Heart right ventricle (tissue), 16 donors: Measurements from ENCODE around the gene RXRA. TPM values are rescaled to one million over a fixed set of nuclear protein-coding genes. Genes with fewer than 3 reads are reported as not detected.

Experiments
- ATAC-seq, 8 donors: fragments of 200-7000 bp; cut with Tn5 transposase; one replicate each; pipeline ENCODE4 v1.9.1; 2020; ENCODE audit warnings: mild to moderate bottlenecking in 8 of 8, moderate library complexity in 8 of 8, moderate number of reproducible peaks in 1 of 8
- DNase-seq, 2 donors: peaks; one replicate each; pipeline ENCODE4 v3.0.0-alpha.2; 2020
- H3K27ac ChIP-seq, 10 donors: fragments of 200-600 bp; sonication (generic) in 2 of 10; one replicate each; pipeline versions ENCODE4 v1.5.0 to v1.8.0; 2020 to 2022; ENCODE audit warnings: mild to moderate bottlenecking in 3 of 10
- H3K27me3 ChIP-seq, 7 donors: fragments of 200-600 bp; one replicate each; pipeline ENCODE4 v1.8.0; 2021 to 2022; ENCODE audit warnings: mild to moderate bottlenecking in 2 of 7
- H3K36me3 ChIP-seq, 9 donors: fragments of 200-600 bp; sonication (generic) in 1 of 9; one replicate each; pipeline versions ENCODE4 v1.5.0 to v1.8.0; 2020 to 2022; ENCODE audit warnings: mild to moderate bottlenecking in 2 of 9
- H3K4me1 ChIP-seq, 9 donors: fragments of 200-600 bp; sonication (generic) in 1 of 9; one replicate each; pipeline versions ENCODE4 v1.5.0 to v1.8.0; 2020 to 2022; ENCODE audit warnings: mild to moderate bottlenecking in 4 of 9
- H3K4me3 ChIP-seq, 10 donors: fragments of 200-600 bp; sonication (generic) in 2 of 10; one replicate each; pipeline versions ENCODE4 v1.5.0 to v1.8.0; 2020 to 2022; ENCODE audit warnings: mild to moderate bottlenecking in 7 of 10, moderate library complexity in 2 of 10
- H3K9me3 ChIP-seq, 11 donors: fragments of 200-600 bp in 10 of 11; sonication (generic) in 2 of 11; one replicate each; pipeline versions ENCODE4 v1.5.0 to v1.8.0; 2013 to 2022; ENCODE audit warnings: mild to moderate bottlenecking in 2 of 11, control low read depth in 1 of 11, moderate library complexity in 1 of 11
- CTCF ChIP-seq, 9 donors: fragments of 200-600 bp; sonication (generic) in 2 of 9; IDR thresholded peaks; one replicate each; pipeline versions ENCODE4 v1.5.0 to v1.8.0; 2021 to 2022; ENCODE audit warnings: antibody characterized with exemption in 9 of 9, mild to moderate bottlenecking in 5 of 9, moderate library complexity in 1 of 9
- WGBS, 2 donors: extraction: QIAGEN DNeasy Blood & Tissue Kit; methylation state at CpG; one replicate each; pipeline ENCODE4 v1.1.7; 2013; ENCODE audit warnings: inconsistent platforms in 1 of 2; 5-methylcytosine and 5-hydroxymethylcytosine counted together
- intact Hi-C, 10 donors: fragments of 100-400 bp; cut with DNase I; formaldehyde crosslinking; loops; one replicate each; pipeline versions ENCODE4 v1.11.1 to v1.14.2; 2022
- polyA plus RNA-seq, 2 donors: library from polyadenylated mRNA; stranded (reverse); fragments of 200-250 nt; gene quantifications; one replicate each; pipeline ENCODE4 v1.2.3, GENCODE V29; 2013
- total RNA-seq, 10 donors: library from RNA; stranded (reverse); fragmentation: NEBNext Ultra II Directional in 3 of 10; extraction: Animal tissue kit (Norgen Biotek cat#: 25700) in 3 of 10; gene quantifications; one replicate each; pipeline versions ENCODE4 v1.2.1 to v1.2.4, GENCODE V29; 2021 to 2023
- donor health status: Arrhythmogenic right ventricular cardiomyopathy.
- donor health status: ischemic (EF 13 %, LVEDD 7.1; RV severe dilation, severe dysfunction).
- donor health status: healthy with polysubstance abuse.
- donor health status: DM: no; HTN: yes; CAD: no.
- donor health status: DM: no; HTN: no; CAD: no.
- donor health status: ischemic (EF 25% LVEDD 6.9; RV normal size, moderate dysfunction).
- donor health status: ischemic (EF 25% LVEDD 5.7; RV mildly dilated, moderate dysfunction).
- donor health status: healthy.
- donor health status: DM: yes; HTN: yes; CAD: no.
- donor health status: Ischemic cardiomyopathy.
- donor health status: ischemic (EF 35%, LVEDD 5.7; RV mildly dilated, moderate dysfunction).
- donor health status: nonischemic (EF 11% LVEDD 7.7; RV severe dilation, severe dysfunction).
- donor health status: DM: yes; HTN: yes; CAD: no.
- donor health status: PGD.
- donor health status: ischemic (EF 29% LVEDD 5.4; RV normal size, mild dysfunction).
- donor health status: nonischemic (EF 23%, LVEDD 6.1; RV moderate dilation, normal function).

Gene RXRA
- total and polyA plus RNA-seq, 12 donors = 22.6 to 92.3 (median 42.0) TPM

- intact Hi-C loops = loop anchor here in 4 of 10 donors (5.0 to 10.0 kb wide), 3 partner anchors 41 to 148 kb away; no protein-coding TSS in a partner anchor
- H3K4me1 ChIP-seq = peaks cover 9 to 35% (median 25%) of the 10 kb centered on the region in 9 donors
- H3K4me3 ChIP-seq = no peak overlapping the region
- ATAC-seq (no peak), DNase-seq (no peak)
- no peak for TF ChIP-seq CTCF (IDR thresholded peaks at IDR 0.05)
- no peaks in the 10 kb centered on the region for H3K36me3 ChIP-seq
- no peaks in the 10 kb centered on the region for H3K27me3 ChIP-seq
- H3K9me3 ChIP-seq = no peaks in the 10 kb centered on the region
- no peak overlapping the region for H3K27ac ChIP-seq
- WGBS, 2 donors = 95 to 97% methylated on average over 7 of the region's 7 CpGs
Observed at GRCh38 chr9:134322781-134323241, 3.4 kb upstream of the RXRA start.

- Histone ChIP-seq H3K36me3 (no peaks in the 10 kb centered on the region), H3K4me3 (no peak overlapping the region), H3K9me3 (no peaks in the 10 kb centered on the region), H3K4me1 (peaks cover 20 to 46% (median 36%) of the 10 kb centered on the region in 9 donors), H3K27ac (peak overlapping the region in 8 of 10 donors; percentile 5 to 99 (median 49)), H3K27me3 (no peaks in the 10 kb centered on the region)
- ATAC-seq (peak in 5 of 8 donors; percentile 9 to 36 (median 26)), DNase-seq (peak; percentile 28 to 55)
- no peak for TF ChIP-seq CTCF (IDR thresholded peaks at IDR 0.05)
- intact Hi-C loops = loop anchor here in 4 of 10 donors (5.0 to 10.0 kb wide), 3 partner anchors 42 to 149 kb away; no protein-coding TSS in a partner anchor
- 62 to 66% methylated on average over 20 of the region's 20 CpGs for WGBS, 2 donors
Observed at GRCh38 chr9:134323741-134324358, 2.4 kb upstream of the RXRA start.

- intact Hi-C loops = loop anchor here (5.0 to 10.0 kb wide), 9 partner anchors 42 to 152 kb away; no protein-coding TSS in a partner anchor
Observed at GRCh38 chr9:134324359-134325095, 1.7 kb upstream of the RXRA start.

More at GRCh38 chr9:134324359-134325095, 1.7 kb upstream of the RXRA start:
- DNase-seq (peak in 1 of 2 donors; percentile 22), ATAC-seq (peak in 1 of 8 donors; percentile 11)
- peaks cover 23 to 52% (median 42%) of the 10 kb centered on the region in 9 donors for H3K4me1 ChIP-seq
- no peaks in the 10 kb centered on the region for H3K27me3 ChIP-seq
- H3K27ac ChIP-seq = peak overlapping the region; percentile 90 to 99 (median 98)
- no peak for TF ChIP-seq CTCF (IDR thresholded peaks at IDR 0.05)
- H3K9me3 ChIP-seq = no peaks in the 10 kb centered on the region
- peak overlapping the region in 9 of 10 donors; percentile 54 to 92 (median 75) for H3K4me3 ChIP-seq
- H3K36me3 ChIP-seq = no peaks in the 10 kb centered on the region
- WGBS, 2 donors = 87 to 91% methylated on average over 15 to 17 of the region's 17 CpGs
